Uterus (tissue), 4 donors: Measurements from ENCODE around the gene SLC6A18. TPM values are rescaled to one million over a fixed set of nuclear protein-coding genes. Genes with fewer than 3 reads are reported as not detected.

Experiments
- DNase-seq, 2 donors: peaks; one replicate each; pipeline ENCODE4 v3.0.0-alpha.2; 2019 to 2020
- H3K27ac ChIP-seq, 2 donors: fragments of 200-600 bp; sonication (generic); 1 replicate in 1 of 2; 2 replicates in 1 of 2; pipeline ENCODE4 v1.5.1; 2016 to 2018
- H3K27me3 ChIP-seq, 2 donors: fragments of 200-600 bp; sonication (generic); one replicate each; pipeline ENCODE4 v1.5.1; 2018 to 2019; ENCODE audit warnings: control low read depth in 1 of 2
- H3K36me3 ChIP-seq, 2 donors: fragments of 200-600 bp; sonication (generic); one replicate each; pipeline ENCODE4 v1.5.1; 2019; ENCODE audit warnings: control low read depth in 1 of 2
- H3K4me1 ChIP-seq, 2 donors: fragments of 200-600 bp; sonication (generic); one replicate each; pipeline ENCODE4 v1.5.1; 2018 to 2019; ENCODE audit warnings: control low read depth in 1 of 2
- H3K4me3 ChIP-seq, 2 donors: fragments of 200-600 bp; sonication (generic); 1 replicate in 1 of 2; 2 replicates in 1 of 2; pipeline ENCODE4 v1.5.1; 2018 to 2019; ENCODE audit warnings: mild to moderate bottlenecking in 1 of 2
- H3K9me3 ChIP-seq, 2 donors: fragments of 200-600 bp; sonication (generic); one replicate each; pipeline ENCODE4 v1.5.1; 2019; ENCODE audit warnings: control low read depth in 1 of 2
- CTCF ChIP-seq, 4 experiments: fragments of 200-600 bp in 2 of 4; fragments of 450-650 bp in 2 of 4; sonication (generic) in 2 of 4; IDR thresholded peaks; one replicate each; pipeline ENCODE4 v1.5.1; 2016 to 2019; ENCODE audit warnings: antibody characterized with exemption in 4 of 4, mild to moderate bottlenecking in 2 of 4, moderate library complexity in 1 of 4
- POLR2A ChIP-seq, 2 donors: fragments of 450-650 bp; IDR thresholded peaks; one replicate each; pipeline ENCODE4 v1.6.1; 2016; ENCODE audit warnings: antibody characterized with exemption in 2 of 2, mild to moderate bottlenecking in 1 of 2, moderate library complexity in 1 of 2
- intact Hi-C: fragments of 100-400 bp; cut with DNase I; formaldehyde crosslinking; loops from one replicate; pipeline ENCODE4 v1.15.1; 2023; ENCODE audit warnings: low total_unique reads
- total RNA-seq, 4 donors: library from RNA; depleted of rRNA in 3 of 4; stranded (reverse); fragments of >200 nt in 3 of 4; gene quantifications; one replicate each; pipeline versions ENCODE4 v1.1.0 to v1.2.4, GENCODE V29; 2014 to 2023
- donor health status: DM: yes; HTN: yes; CAD: no.

The SLC6A18 gene
- total RNA-seq, 4 donors from 2014 or later = not detected

GRCh38 chr5:1292139-1292538, 67.0 kb downstream of the SLC6A18 start:
- Histone ChIP-seq H3K27me3 (no peaks in the 10 kb centered on the region), H3K36me3 (no peaks in the 10 kb centered on the region), H3K27ac (no peak overlapping the region), H3K9me3 (no peaks in the 10 kb centered on the region), H3K4me1 (peaks cover 0 to 5% of the 10 kb centered on the region in 2 donors), H3K4me3 (no peak overlapping the region)
- TF ChIP-seq POLR2A (IDR thresholded peaks at IDR 0.05) (no peak), CTCF (IDR thresholded peaks at IDR 0.05) (no peak)
- no peak for DNase-seq
- intact Hi-C loops = no loop called here

GRCh38 chr5:1292846-1293415, 67.8 kb downstream of the SLC6A18 start:
- intact Hi-C loops = no loop called here
- Histone ChIP-seq H3K36me3 (no peaks in the 10 kb centered on the region), H3K4me1 (peaks cover 0 to 5% of the 10 kb centered on the region in 2 donors), H3K27me3 (no peaks in the 10 kb centered on the region), H3K27ac (no peak overlapping the region), H3K4me3 (no peak overlapping the region), H3K9me3 (no peaks in the 10 kb centered on the region)
- DNase-seq = no peak
- TF ChIP-seq POLR2A (IDR thresholded peaks at IDR 0.05) (no peak), CTCF (IDR thresholded peaks at IDR 0.05) (no peak)

GRCh38 chr5:1293416-1294205, 68.4 kb downstream of the SLC6A18 start:
- no peak overlapping the region for H3K4me3 ChIP-seq
- H3K4me1 ChIP-seq = peaks cover 0 to 5% of the 10 kb centered on the region in 2 donors
- DNase-seq = no peak

GRCh38 chr5:1294206-1294834, 69.1 kb downstream of the SLC6A18 start:
- Histone ChIP-seq H3K27ac (no peak overlapping the region), H3K9me3 (no peaks in the 10 kb centered on the region), H3K4me1 (peaks cover 0 to 5% of the 10 kb centered on the region in 2 donors), H3K36me3 (no peaks in the 10 kb centered on the region), H3K4me3 (no peak overlapping the region), H3K27me3 (no peaks in the 10 kb centered on the region)
- DNase-seq = no peak
- intact Hi-C loops = no loop called here
- TF ChIP-seq CTCF (IDR thresholded peaks at IDR 0.05) = no peak
- TF ChIP-seq POLR2A (IDR thresholded peaks at IDR 0.05) = no peak

More at GRCh38 chr5:1293416-1294205, 68.4 kb downstream of the SLC6A18 start:
- Histone ChIP-seq H3K27me3 (no peaks in the 10 kb centered on the region), H3K36me3 (no peaks in the 10 kb centered on the region), H3K27ac (no peak overlapping the region), H3K9me3 (no peaks in the 10 kb centered on the region)
- TF ChIP-seq CTCF (IDR thresholded peaks at IDR 0.05) (no peak), POLR2A (IDR thresholded peaks at IDR 0.05) (no peak)
- intact Hi-C loops = no loop called here
